Measurements from ENCODE around the gene VWA8. TPM values are rescaled to one million over a fixed set of nuclear protein-coding genes. Genes with fewer than 3 reads are reported as not detected.

The VWA8 gene
- total and polyA plus RNA-seq, 2 experiments from 2014 or later = 6.3 to 24.6 TPM

DNA sequence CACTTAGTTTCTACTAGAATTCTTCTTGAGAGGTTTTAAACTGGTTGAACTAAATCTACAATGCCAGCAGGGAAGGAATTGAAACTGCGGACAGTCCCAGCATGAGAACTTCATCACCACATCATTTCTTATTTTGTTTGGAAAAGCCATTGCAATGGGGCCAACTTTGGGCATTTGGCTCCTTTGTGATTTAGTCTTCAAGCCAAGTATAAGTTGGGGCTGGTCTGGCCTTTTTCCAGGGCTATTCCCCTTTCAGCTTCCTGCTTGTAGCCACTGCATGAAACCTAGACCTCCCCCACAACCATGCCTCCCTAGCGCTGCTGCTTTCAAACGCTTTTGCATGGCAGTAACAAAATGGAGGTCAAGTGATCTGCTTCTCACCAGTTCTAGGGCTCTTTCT is 361.3 kb downstream of the VWA8 start:
- Histone ChIP-seq H3K27me3 (ENCODE audit: insufficient read depth) (no peaks in the 10 kb centered on the region), H3K4me3 (no peak overlapping the region), H3K4me2 (no peak overlapping the region), H4K20me1 (replicated peaks; ENCODE audit: insufficient read depth) (no peaks in the 10 kb centered on the region), H3K36me3 (ENCODE audit: insufficient read depth) (no peaks in the 10 kb centered on the region), H3K27ac (ENCODE audit: low read depth) (no peak overlapping the region), H3K79me2 (replicated peaks; ENCODE audit: insufficient read depth) (no peaks in the 10 kb centered on the region), H2AFZ (no peak overlapping the region), H3F3A (replicated peaks; ENCODE audit: low read depth) (no peaks in the 10 kb centered on the region), H3K9me2 (ENCODE audit: insufficient read depth) (no peaks in the 10 kb centered on the region), H3K4me1 (ENCODE audit: insufficient read depth) (no peaks in the 10 kb centered on the region)
- no peak overlapping the region for H3K27ac Mint-ChIP-seq
- no peaks in the 10 kb centered on the region; the same call in 1 of the 3 replicates for H3K36me3 Mint-ChIP-seq (ENCODE audit: low read depth)
- no peaks in the 10 kb centered on the region for H3K4me1 Mint-ChIP-seq
- H3K27me3 Mint-ChIP-seq (ENCODE audit: insufficient read depth, low read depth, poor library complexity) = no peaks in the 10 kb centered on the region
- TF ChIP-seq EZH2phosphoT487 (IDR thresholded peaks at IDR 0.05; ENCODE audit: unreplicated experiment) (no peak), NANOG (IDR thresholded peaks at IDR 0.05; ENCODE audit: borderline replicate concordance) (no peak)
- DNase-seq (ENCODE audit: low spot score) (no peak), ATAC-seq (no peak)
- H3K9me3 Mint-ChIP-seq = no peaks in the 10 kb centered on the region
- H3K4me3 Mint-ChIP-seq = no peak overlapping the region

DNA sequence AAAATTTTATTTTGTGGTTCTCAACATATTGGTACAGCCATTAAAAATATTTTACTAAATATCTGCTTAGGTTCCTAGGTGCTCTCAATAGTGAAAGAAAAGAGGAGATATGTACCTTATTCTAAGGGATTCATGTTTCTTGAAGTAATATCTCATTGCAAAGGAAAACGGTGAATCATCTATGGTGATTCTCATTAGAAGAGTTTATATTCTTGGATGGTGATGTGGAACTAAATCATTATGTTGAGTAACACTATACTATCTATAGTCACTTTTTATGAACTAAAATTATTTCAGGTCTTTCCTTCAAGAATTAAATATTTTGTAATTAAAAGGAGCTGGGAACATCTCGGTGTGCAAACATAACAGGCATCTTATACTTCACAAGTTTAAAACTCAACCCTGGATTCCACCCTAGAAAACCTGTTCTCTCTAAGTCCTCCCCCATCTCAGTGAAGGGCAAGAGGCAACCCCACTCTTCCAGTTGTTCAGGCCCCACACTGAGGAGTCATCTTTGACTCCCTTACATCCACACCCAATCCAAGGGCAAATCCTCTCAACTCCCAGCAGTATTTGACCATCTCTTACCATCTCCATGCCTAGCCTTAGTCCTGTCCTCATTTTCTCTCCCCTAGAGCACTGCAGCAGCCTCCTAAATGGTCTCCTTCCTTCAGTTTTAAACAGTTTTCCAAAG is 363.4 kb downstream of the VWA8 start:
- no peaks in the 10 kb centered on the region for H3K4me1 Mint-ChIP-seq
- H3K27ac Mint-ChIP-seq = no peak overlapping the region
- Histone ChIP-seq H4K20me1 (replicated peaks; ENCODE audit: insufficient read depth) (no peaks in the 10 kb centered on the region), H3K4me3 (no peak overlapping the region), H3K9me2 (ENCODE audit: insufficient read depth) (no peaks in the 10 kb centered on the region), H2AFZ (no peak overlapping the region), H3F3A (replicated peaks; ENCODE audit: low read depth) (no peaks in the 10 kb centered on the region), H3K27me3 (ENCODE audit: insufficient read depth) (no peaks in the 10 kb centered on the region), H3K27ac (ENCODE audit: low read depth) (no peak overlapping the region), H3K79me2 (replicated peaks; ENCODE audit: insufficient read depth) (no peaks in the 10 kb centered on the region), H3K4me2 (no peak overlapping the region), H3K4me1 (ENCODE audit: insufficient read depth) (no peaks in the 10 kb centered on the region), H3K36me3 (ENCODE audit: insufficient read depth) (no peaks in the 10 kb centered on the region)
- H3K36me3 Mint-ChIP-seq (ENCODE audit: low read depth) = no peaks in the 10 kb centered on the region; the same call in 1 of the 3 replicates
- no peak overlapping the region for H3K4me3 Mint-ChIP-seq
- TF ChIP-seq, protein P1, sequence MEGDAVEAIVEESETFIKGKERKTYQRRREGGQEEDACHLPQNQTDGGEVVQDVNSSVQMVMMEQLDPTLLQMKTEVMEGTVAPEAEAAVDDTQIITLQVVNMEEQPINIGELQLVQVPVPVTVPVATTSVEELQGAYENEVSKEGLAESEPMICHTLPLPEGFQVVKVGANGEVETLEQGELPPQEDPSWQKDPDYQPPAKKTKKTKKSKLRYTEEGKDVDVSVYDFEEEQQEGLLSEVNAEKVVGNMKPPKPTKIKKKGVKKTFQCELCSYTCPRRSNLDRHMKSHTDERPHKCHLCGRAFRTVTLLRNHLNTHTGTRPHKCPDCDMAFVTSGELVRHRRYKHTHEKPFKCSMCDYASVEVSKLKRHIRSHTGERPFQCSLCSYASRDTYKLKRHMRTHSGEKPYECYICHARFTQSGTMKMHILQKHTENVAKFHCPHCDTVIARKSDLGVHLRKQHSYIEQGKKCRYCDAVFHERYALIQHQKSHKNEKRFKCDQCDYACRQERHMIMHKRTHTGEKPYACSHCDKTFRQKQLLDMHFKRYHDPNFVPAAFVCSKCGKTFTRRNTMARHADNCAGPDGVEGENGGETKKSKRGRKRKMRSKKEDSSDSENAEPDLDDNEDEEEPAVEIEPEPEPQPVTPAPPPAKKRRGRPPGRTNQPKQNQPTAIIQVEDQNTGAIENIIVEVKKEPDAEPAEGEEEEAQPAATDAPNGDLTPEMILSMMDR (conservative IDR thresholded peaks at IDR 0.05; ENCODE audit: low read depth in 2 of 2) = no peak
- TF ChIP-seq JUNB (IDR thresholded peaks at IDR 0.05; ENCODE audit: unreplicated experiment) (no peak), EZH2phosphoT487 (IDR thresholded peaks at IDR 0.05; ENCODE audit: unreplicated experiment) (no peak), STAT1 (IDR thresholded peaks at IDR 0.05; ENCODE audit: unreplicated experiment) (no peak), ZNF331 (CRISPR knock-in tag; IDR thresholded peaks at IDR 0.05; ENCODE audit: low read depth) (no peak), NANOG (IDR thresholded peaks at IDR 0.05; ENCODE audit: borderline replicate concordance) (no peak)
- no peaks in the 10 kb centered on the region for H3K9me3 Mint-ChIP-seq
- DNase-seq (ENCODE audit: low spot score) (no peak), ATAC-seq (no peak)
- no peaks in the 10 kb centered on the region for H3K27me3 Mint-ChIP-seq (ENCODE audit: insufficient read depth, low read depth, poor library complexity)

DNA sequence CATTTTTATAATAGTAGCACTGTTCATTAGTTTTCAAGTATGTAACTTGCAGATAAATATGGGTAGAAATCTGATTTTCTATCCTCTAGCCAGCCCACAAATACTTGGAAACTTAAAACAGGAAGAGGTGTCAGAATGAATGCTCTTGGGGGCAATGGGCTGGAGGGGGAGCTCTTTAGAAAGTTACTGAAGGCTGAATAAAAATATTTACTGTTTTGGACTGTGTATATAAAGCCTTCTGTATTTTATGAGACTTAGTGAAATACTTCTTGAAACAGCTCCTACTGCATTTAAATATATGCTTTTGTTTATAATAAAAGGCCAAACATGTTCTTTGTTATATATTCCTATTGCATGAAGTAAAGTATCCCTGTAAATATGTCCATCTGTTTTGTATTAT is 364.7 kb downstream of the VWA8 start:
- DNase-seq (ENCODE audit: low spot score) (no peak), ATAC-seq (no peak)
- Mint-ChIP-seq H3K36me3 (ENCODE audit: low read depth) (peaks cover 2% of the 10 kb centered on the region), H3K27ac (no peak overlapping the region), H3K4me1 (no peaks in the 10 kb centered on the region), H3K27me3 (ENCODE audit: insufficient read depth, low read depth, poor library complexity) (no peaks in the 10 kb centered on the region), H3K4me3 (no peak overlapping the region), H3K9me3 (no peaks in the 10 kb centered on the region)
- Histone ChIP-seq H3K4me2 (no peak overlapping the region), H3K27me3 (ENCODE audit: insufficient read depth) (no peaks in the 10 kb centered on the region), H3K79me2 (replicated peaks; ENCODE audit: insufficient read depth) (no peaks in the 10 kb centered on the region), H3K4me1 (ENCODE audit: insufficient read depth) (no peaks in the 10 kb centered on the region), H3F3A (replicated peaks; ENCODE audit: low read depth) (no peaks in the 10 kb centered on the region), H3K9me2 (ENCODE audit: insufficient read depth) (no peaks in the 10 kb centered on the region), H4K20me1 (replicated peaks; ENCODE audit: insufficient read depth) (no peaks in the 10 kb centered on the region), H3K27ac (ENCODE audit: low read depth) (no peak overlapping the region), H3K36me3 (ENCODE audit: insufficient read depth) (no peaks in the 10 kb centered on the region), H2AFZ (no peak overlapping the region), H3K4me3 (no peak overlapping the region)
- TF ChIP-seq, protein P1 (conservative IDR thresholded peaks at IDR 0.05; ENCODE audit: low read depth in 2 of 2) = 0 out of 4 replicates have a peak, but pooled peaks have one; percentile 10 to 12

All from GM23338 (cell line).